ENCODE data around the gene CD300LB. TPM values are rescaled to one million over a fixed set of nuclear protein-coding genes. Genes with fewer than 3 reads are reported as not detected.

The CD300LB gene
- total and polyA plus RNA-seq, 7 donors, result 0.33 to 1.1 (median 0.51) TPM; not detected in 1

GRCh38 chr17:74528491-74529199 is 2.6 kb downstream of the CD300LB start:
- Histone ChIP-seq H3K36me3 (no peaks in the 10 kb centered on the region), H3K4me3 (no peak overlapping the region), H3K4me1 (no peaks in the 10 kb centered on the region), H3K27ac (peak overlapping the region in 1 of 4 donors; percentile 11), H3K9me3 (no peaks in the 10 kb centered on the region), H3K27me3 (no peaks in the 10 kb centered on the region)
- peak; percentile 66 for DNase-seq
- intact Hi-C loops (cut with DNase I), result no loop called here
- WGBS, 2 donors, result 80 to 82% methylated on average over 8 of the region's 8 CpGs
- TF ChIP-seq EP300 (IDR thresholded peaks at IDR 0.05) (no peak), POLR2AphosphoS5 (IDR thresholded peaks at IDR 0.05) (peak in 1 of 4 donors; percentile 46)

- H3K36me3 ChIP-seq, result no peaks in the 10 kb centered on the region
- TF ChIP-seq POLR2A (IDR thresholded peaks at IDR 0.05), result no peak
- no peak for TF ChIP-seq EP300 (IDR thresholded peaks at IDR 0.05)
- no peak for TF ChIP-seq POLR2AphosphoS5 (IDR thresholded peaks at IDR 0.05)
- TF ChIP-seq CTCF (IDR thresholded peaks at IDR 0.05), result no peak
- H3K4me3 ChIP-seq, result no peak overlapping the region
- intact Hi-C loops (cut with DNase I), result no loop called here
- no peak overlapping the region for H3K27ac ChIP-seq
- no peaks in the 10 kb centered on the region for H3K4me1 ChIP-seq
- H3K9me3 ChIP-seq, result peaks cover 0 to 6% (median 0%) of the 10 kb centered on the region in 4 donors
- DNase-seq, result peak; percentile 25
- WGBS, 2 donors, result 74 to 82% methylated on average over 8 of the region's 8 CpGs
- H3K27me3 ChIP-seq, result no peaks in the 10 kb centered on the region
These were observed 3.5 kb downstream of the CD300LB start for GRCh38 chr17:74527756-74528155.

GRCh38 chr17:74527081-74527480 is 4.2 kb downstream of the CD300LB start:
- intact Hi-C loops (cut with DNase I), result no loop called here
- no peak for DNase-seq

GRCh38 chr17:74526681-74527080 is 4.6 kb downstream of the CD300LB start:
- DNase-seq, result no peak
- 52 to 69% methylated on average over 3 of the region's 3 CpGs for WGBS, 2 donors

More at GRCh38 chr17:74527081-74527480, 4.2 kb downstream of the CD300LB start:
- no peak overlapping the region for H3K27ac ChIP-seq
- WGBS, 2 donors, result 85 to 94% methylated on average over 5 of the region's 5 CpGs
- TF ChIP-seq EP300 (IDR thresholded peaks at IDR 0.05) (no peak), POLR2AphosphoS5 (IDR thresholded peaks at IDR 0.05) (no peak), CTCF (IDR thresholded peaks at IDR 0.05) (no peak), POLR2A (IDR thresholded peaks at IDR 0.05) (no peak)
- no peak overlapping the region for H3K4me3 ChIP-seq
- no peaks in the 10 kb centered on the region for H3K36me3 ChIP-seq
- H3K9me3 ChIP-seq, result peaks cover 0 to 6% (median 0%) of the 10 kb centered on the region in 4 donors
- H3K27me3 ChIP-seq, result no peaks in the 10 kb centered on the region
- H3K4me1 ChIP-seq, result no peaks in the 10 kb centered on the region

More at GRCh38 chr17:74526681-74527080, 4.6 kb downstream of the CD300LB start:
- no peaks in the 10 kb centered on the region for H3K36me3 ChIP-seq
- intact Hi-C loops (cut with DNase I), result no loop called here
- H3K9me3 ChIP-seq, result peaks cover 0 to 6% (median 0%) of the 10 kb centered on the region in 4 donors
- TF ChIP-seq CTCF (IDR thresholded peaks at IDR 0.05), result no peak
- TF ChIP-seq EP300 (IDR thresholded peaks at IDR 0.05), result no peak
- no peak for TF ChIP-seq POLR2A (IDR thresholded peaks at IDR 0.05)
- no peak for TF ChIP-seq POLR2AphosphoS5 (IDR thresholded peaks at IDR 0.05)
- H3K4me3 ChIP-seq, result no peak overlapping the region
- H3K4me1 ChIP-seq, result no peaks in the 10 kb centered on the region
- H3K27me3 ChIP-seq, result no peaks in the 10 kb centered on the region
- no peak overlapping the region for H3K27ac ChIP-seq

All from sigmoid colon (tissue), 7 donors.